GM12875 (cell line): ENCODE results near the gene RSRP1.

Experiments used
- H3K4me3 ChIP-seq: one replicate; pipeline ENCODE4 v1.5.1; 2011; ENCODE audit warnings: low read depth, low read length, control low read depth
- TF ChIP-seq, protein P1 (sequence below): IDR thresholded peaks from 2 replicates; pipeline ENCODE4 v1.5.1; 2011; ENCODE audit warnings: low read depth, mild to moderate bottlenecking, control low read depth, inconsistent platforms, low read length, moderate library complexity, borderline replicate concordance; ENCODE audit not compliant: insufficient read depth

The RSRP1 gene

DNA sequence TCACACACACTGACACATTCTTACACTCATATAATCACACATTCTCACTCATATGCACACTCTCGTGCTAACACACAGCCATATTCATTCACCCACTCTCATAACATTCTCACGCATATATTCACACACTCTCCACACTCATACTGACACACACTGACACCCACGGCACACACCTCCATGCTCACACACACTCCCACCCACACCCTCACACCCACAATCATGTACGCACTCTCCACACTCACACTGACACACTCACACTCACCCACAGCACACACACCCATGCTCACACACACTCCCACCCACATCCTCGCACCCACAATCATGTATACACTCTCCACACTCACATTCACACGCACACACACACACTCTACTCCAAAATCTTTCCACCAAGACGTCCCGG is 53.2 kb downstream of the RSRP1 start:
- H3K4me3 ChIP-seq, result no peak overlapping the region
- TF ChIP-seq, protein P1, sequence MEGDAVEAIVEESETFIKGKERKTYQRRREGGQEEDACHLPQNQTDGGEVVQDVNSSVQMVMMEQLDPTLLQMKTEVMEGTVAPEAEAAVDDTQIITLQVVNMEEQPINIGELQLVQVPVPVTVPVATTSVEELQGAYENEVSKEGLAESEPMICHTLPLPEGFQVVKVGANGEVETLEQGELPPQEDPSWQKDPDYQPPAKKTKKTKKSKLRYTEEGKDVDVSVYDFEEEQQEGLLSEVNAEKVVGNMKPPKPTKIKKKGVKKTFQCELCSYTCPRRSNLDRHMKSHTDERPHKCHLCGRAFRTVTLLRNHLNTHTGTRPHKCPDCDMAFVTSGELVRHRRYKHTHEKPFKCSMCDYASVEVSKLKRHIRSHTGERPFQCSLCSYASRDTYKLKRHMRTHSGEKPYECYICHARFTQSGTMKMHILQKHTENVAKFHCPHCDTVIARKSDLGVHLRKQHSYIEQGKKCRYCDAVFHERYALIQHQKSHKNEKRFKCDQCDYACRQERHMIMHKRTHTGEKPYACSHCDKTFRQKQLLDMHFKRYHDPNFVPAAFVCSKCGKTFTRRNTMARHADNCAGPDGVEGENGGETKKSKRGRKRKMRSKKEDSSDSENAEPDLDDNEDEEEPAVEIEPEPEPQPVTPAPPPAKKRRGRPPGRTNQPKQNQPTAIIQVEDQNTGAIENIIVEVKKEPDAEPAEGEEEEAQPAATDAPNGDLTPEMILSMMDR, result no peak

DNA sequence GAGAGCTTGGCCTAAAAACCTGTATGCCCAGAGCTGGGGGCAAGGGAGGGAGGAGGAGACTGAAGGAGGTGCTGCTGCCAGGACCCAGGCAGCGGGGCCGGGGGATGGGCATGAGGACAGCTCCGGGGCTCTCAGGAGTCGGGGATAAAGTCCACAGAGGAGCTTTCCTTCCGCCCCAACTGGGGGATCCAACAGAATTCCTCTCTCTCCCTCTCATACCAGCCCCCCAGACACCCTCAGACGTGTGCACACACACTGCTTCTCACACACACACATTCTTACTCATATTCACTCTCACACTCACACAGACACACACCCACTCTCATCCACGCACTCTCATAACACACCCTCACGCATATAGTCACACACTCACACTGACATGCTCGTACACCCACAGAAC is 54.0 kb downstream of the RSRP1 start:
- no peak overlapping the region for H3K4me3 ChIP-seq
- TF ChIP-seq, protein P1, result no peak
